K562 (cell line): ENCODE measurements around the gene TMC4. TPM values are rescaled to one million over a fixed set of nuclear protein-coding genes. Genes with fewer than 3 reads are reported as not detected.

Source experiments
- ATF1 ChIP-seq, 2 experiments: fragments of 450-650 bp in 1 of 2; IDR thresholded peaks; 2 replicates each; pipeline ENCODE4 v1.6.1; 2016; ENCODE audit warnings: missing compliant biosample characterization in 1 of 2, missing genetic modification characterization in 1 of 2
- CREM ChIP-seq: IDR thresholded peaks from 2 replicates; pipeline ENCODE4 v1.6.1; 2014; ENCODE audit warnings: antibody characterized with exemption, low read depth
- EHMT2 ChIP-seq: fragments of 450-650 bp; IDR thresholded peaks from 2 replicates; pipeline ENCODE4 v1.6.1; 2018; ENCODE audit warnings: antibody characterized with exemption
- ESRRA ChIP-seq: fragments of 450-650 bp; IDR thresholded peaks from 2 replicates; pipeline ENCODE4 v1.6.1; 2014; ENCODE audit warnings: low read depth, mild to moderate bottlenecking, moderate library complexity, borderline replicate concordance
- FOXA3 ChIP-seq, 2 experiments: fragments of 450-650 bp in 1 of 2; sonication (generic) in 1 of 2; formaldehyde crosslinking; IDR thresholded peaks in 1 of 2; conservative IDR thresholded peaks in 1 of 2; 2 replicates each; pipeline versions ENCODE4 v1.4.0 to v1.8.0; 2020 to 2022; ENCODE audit warnings: mild to moderate bottlenecking in 2 of 2, missing genetic modification reagents in 1 of 2
- FOXK1 ChIP-seq: sonication (generic); formaldehyde crosslinking; IDR thresholded peaks from 2 replicates; pipeline ENCODE4 v1.8.0; 2022; ENCODE audit warnings: missing genetic modification reagents, mild to moderate bottlenecking, borderline replicate concordance
- MAZ ChIP-seq, 2 experiments: fragments of 450-650 bp in 1 of 2; sonication (generic) in 1 of 2; formaldehyde crosslinking; IDR thresholded peaks in 1 of 2; conservative IDR thresholded peaks in 1 of 2; 2 replicates each; pipeline versions ENCODE4 v1.4.0 to v1.5.0; 2020; ENCODE audit warnings: mild to moderate bottlenecking in 1 of 2, missing genetic modification reagents in 1 of 2
- MYNN ChIP-seq, 2 experiments: sonication (generic); formaldehyde crosslinking in 1 of 2; IDR thresholded peaks; 2 replicates each; pipeline versions ENCODE4 v1.5.0 to v1.6.1; 2016 to 2020; ENCODE audit warnings: antibody characterized with exemption in 1 of 2, missing genetic modification reagents in 1 of 2
- POLR3G ChIP-seq: IDR thresholded peaks from 2 replicates; pipeline ENCODE4 v1.6.1; 2011; ENCODE audit not compliant: insufficient read length, insufficient replicate concordance; ENCODE audit errors: extremely low read depth
- SRF ChIP-seq, 2 experiments: fragments of 250-450, 450-650 bp in 1 of 2; sonication (Bioruptor Pico) in 1 of 2; sonication (generic) in 1 of 2; formaldehyde crosslinking; IDR thresholded peaks; 2 replicates each; pipeline versions ENCODE4 v1.5.0 to v1.5.1; 2020 to 2022; ENCODE audit warnings: mild to moderate bottlenecking in 1 of 2, missing genetic modification reagents in 1 of 2
- TAF15 ChIP-seq: fragments of 200-400 bp; formaldehyde crosslinking; IDR thresholded peaks from 2 replicates; pipeline ENCODE4 v1.6.1; 2017; ENCODE audit warnings: mild to moderate bottlenecking, low read depth, low read length, moderate library complexity
- ZKSCAN8 ChIP-seq: fragments of 200-800 bp; sonication (Bioruptor generic); IDR thresholded peaks from 2 replicates; pipeline ENCODE4 v1.6.1; 2016; ENCODE audit warnings: missing genetic modification characterization, missing compliant biosample characterization
- ZNF584 ChIP-seq: fragments of 200-800 bp; sonication (Bioruptor generic); IDR thresholded peaks from 2 replicates; pipeline ENCODE4 v1.6.1; 2016; ENCODE audit warnings: low read depth, mild to moderate bottlenecking, missing genetic modification characterization, missing compliant biosample characterization
- ZZZ3 ChIP-seq: fragments of 450-650 bp; IDR thresholded peaks from 2 replicates; pipeline ENCODE4 v1.6.1; 2016; ENCODE audit warnings: antibody characterized with exemption, mild to moderate bottlenecking, moderate library complexity
- polyA plus RNA-seq, 8 experiments: library from polyadenylated mRNA; depleted of rRNA in 4 of 8; stranded (reverse) in 5 of 8; unstranded in 3 of 8; fragments of >200 nt; fragmentation: Nextera tagmentation in 2 of 8; fragmentation: Illumina TruSeq in 1 of 8; extraction: Ambion mirVana in 2 of 8; extraction: Trizol in 1 of 8; gene quantifications; 2 replicates each; pipeline versions ENCODE4 v1.2.1 to v1.2.3, GENCODE V29; 2011 to 2014; ENCODE audit warnings: inconsistent platforms in 1 of 8, missing spikeins in 1 of 8
- total RNA-seq, 7 experiments: library from RNA; depleted of rRNA in 6 of 7; stranded (reverse); fragments of >200 nt in 6 of 7; fragmentation: Illumina TruSeq in 2 of 7; extraction: Trizol in 2 of 7; gene quantifications; 2 replicates each; pipeline versions ENCODE4 v1.2.1 to v1.2.3, GENCODE V29; 2011 to 2021; ENCODE audit warnings: low replicate concordance in 1 of 7
- TF ChIP-seq, protein P1 (sequence below), 2 experiments: fragments of 450-650 bp in 1 of 2; sonication (generic) in 1 of 2; formaldehyde crosslinking in 1 of 2; IDR thresholded peaks in 1 of 2; conservative IDR thresholded peaks in 1 of 2; 2 replicates each; pipeline versions ENCODE4 v1.6.1 to v1.8.1; 2016 to 2023; ENCODE audit warnings: mild to moderate bottlenecking in 2 of 2, moderate library complexity in 2 of 2, inconsistent platforms in 1 of 2, missing genetic modification reagents in 1 of 2
- TF ChIP-seq, protein P2 (sequence below): fragments of 250-450 bp; sonication (Bioruptor Pico); IDR thresholded peaks from 2 replicates; pipeline ENCODE4 v1.9.0; 2021; ENCODE audit warnings: mild to moderate bottlenecking
- TF ChIP-seq, protein P3 (sequence below), 2 experiments: fragments of 250-450 bp in 1 of 2; fragments of 450-650 bp in 1 of 2; sonication (Bioruptor Pico) in 1 of 2; IDR thresholded peaks; 2 replicates each; pipeline versions ENCODE4 v1.6.1 to v1.8.0; 2016 to 2021; ENCODE audit warnings: mild to moderate bottlenecking in 2 of 2, moderate library complexity in 2 of 2, missing compliant biosample characterization in 1 of 2, missing genetic modification characterization in 1 of 2
- TF ChIP-seq, protein P4 (sequence below): sonication (generic); formaldehyde crosslinking; IDR thresholded peaks from 2 replicates; pipeline ENCODE4 v1.8.1; 2023; ENCODE audit warnings: missing genetic modification reagents, mild to moderate bottlenecking, borderline replicate concordance

The TMC4 gene
- total and polyA plus RNA-seq, 9 of the 15 experiments (the other 6 are each of a cell fraction or from before 2014, with no cell fraction given) = 0.12 to 0.79 (median 0.36) TPM; not detected in 2

DNA sequence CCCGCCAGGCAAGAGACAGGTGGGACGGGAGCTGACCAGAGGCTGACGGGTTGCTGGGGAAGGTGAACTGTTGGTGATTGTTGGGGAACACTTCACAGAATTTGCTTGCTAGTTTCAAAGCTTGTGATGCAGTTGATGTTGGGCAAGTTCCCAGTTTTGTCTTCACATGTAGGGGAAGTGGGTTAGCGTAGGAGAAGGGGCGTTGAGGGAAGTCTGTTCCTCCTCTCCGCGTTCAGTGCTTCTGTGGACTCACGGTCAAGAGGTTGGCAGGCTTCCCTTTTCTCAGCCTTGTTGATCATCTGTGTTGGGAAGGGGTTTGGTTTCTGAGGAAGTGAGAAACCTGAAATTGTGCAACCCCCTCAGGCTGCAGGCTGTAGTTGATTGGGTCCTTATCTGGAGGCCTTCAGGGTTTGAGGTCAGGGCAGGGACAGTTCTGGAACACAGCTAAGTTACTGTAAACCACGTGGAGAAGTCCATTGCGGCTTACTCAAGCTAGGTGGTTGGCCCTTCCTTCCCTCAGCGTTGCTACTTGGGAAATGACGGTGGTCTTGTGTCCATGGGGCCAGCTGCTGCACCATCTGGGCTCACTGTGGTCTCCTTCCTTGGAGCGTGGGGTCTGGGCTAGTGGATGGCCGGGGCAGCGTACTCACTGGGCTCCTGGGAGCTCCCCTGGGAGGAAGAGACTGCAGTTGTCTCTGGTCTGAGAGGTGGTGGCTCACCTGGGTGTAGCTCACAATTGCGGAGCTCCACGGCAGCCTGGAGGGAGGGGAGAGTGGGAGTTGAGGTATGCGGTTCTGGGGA lies 35.2 kb upstream of the TMC4 start (continued):
- TF ChIP-seq, protein P1, sequence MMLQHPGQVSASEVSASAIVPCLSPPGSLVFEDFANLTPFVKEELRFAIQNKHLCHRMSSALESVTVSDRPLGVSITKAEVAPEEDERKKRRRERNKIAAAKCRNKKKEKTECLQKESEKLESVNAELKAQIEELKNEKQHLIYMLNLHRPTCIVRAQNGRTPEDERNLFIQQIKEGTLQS (IDR thresholded peaks at IDR 0.05) = peak; percentile 81
- TF ChIP-seq, protein P1 (CRISPR knock-in tag; conservative IDR thresholded peaks at IDR 0.05) = peak; percentile 74
- TF ChIP-seq ESRRA (peak; percentile 95), ATF1 (CRISPR knock-in tag; IDR thresholded peaks at IDR 0.05) (no peak), ATF1 (tag; IDR thresholded peaks at IDR 0.05) (peak; percentile 69), CREM (peak; percentile 66; the same call in 1 of the 2 replicates), FOXA3 (CRISPR knock-in tag; conservative IDR thresholded peaks at IDR 0.05 in 1 of 2, IDR thresholded peaks at IDR 0.05 in 1 of 2) (peak; percentile 66 to 89; a peak in 3 of 4 replicates), MAZ (CRISPR knock-in tag; conservative IDR thresholded peaks at IDR 0.05 in 1 of 2, IDR thresholded peaks at IDR 0.05 in 1 of 2) (peak; percentile 50 to 65; a peak in 1 of 4 replicates), FOXK1 (CRISPR knock-in tag) (peak; percentile 93), MYNN (IDR thresholded peaks at IDR 0.05) (peak; percentile 82; the same call in 1 of the 2 replicates), MYNN (CRISPR knock-in tag; IDR thresholded peaks at IDR 0.05) (no peak), ZZZ3 (no peak), POLR3G (no peak), TAF15 (0 out of 2 replicates have a peak, but pooled peaks have one; percentile 87), ZNF584 (CRISPR knock-in tag) (peak; percentile 17; the same call in 1 of the 2 replicates), SRF (CRISPR knock-in tag; IDR thresholded peaks at IDR 0.05) (no peak), EHMT2 (peak; percentile 74), ZKSCAN8 (CRISPR knock-in tag) (peak; percentile 70; the same call in 1 of the 2 replicates)
- TF ChIP-seq, protein P2, sequence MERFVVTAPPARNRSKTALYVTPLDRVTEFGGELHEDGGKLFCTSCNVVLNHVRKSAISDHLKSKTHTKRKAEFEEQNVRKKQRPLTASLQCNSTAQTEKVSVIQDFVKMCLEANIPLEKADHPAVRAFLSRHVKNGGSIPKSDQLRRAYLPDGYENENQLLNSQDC (CRISPR knock-in tag) = peak; percentile 65; the same call in 1 of the 2 replicates
- TF ChIP-seq, protein P3, sequence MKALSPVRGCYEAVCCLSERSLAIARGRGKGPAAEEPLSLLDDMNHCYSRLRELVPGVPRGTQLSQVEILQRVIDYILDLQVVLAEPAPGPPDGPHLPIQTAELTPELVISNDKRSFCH (CRISPR knock-in tag; IDR thresholded peaks at IDR 0.05) = no peak
- TF ChIP-seq, protein P3 (tag; IDR thresholded peaks at IDR 0.05) = peak; percentile 79; the same call in 1 of the 2 replicates
- TF ChIP-seq, protein P4, sequence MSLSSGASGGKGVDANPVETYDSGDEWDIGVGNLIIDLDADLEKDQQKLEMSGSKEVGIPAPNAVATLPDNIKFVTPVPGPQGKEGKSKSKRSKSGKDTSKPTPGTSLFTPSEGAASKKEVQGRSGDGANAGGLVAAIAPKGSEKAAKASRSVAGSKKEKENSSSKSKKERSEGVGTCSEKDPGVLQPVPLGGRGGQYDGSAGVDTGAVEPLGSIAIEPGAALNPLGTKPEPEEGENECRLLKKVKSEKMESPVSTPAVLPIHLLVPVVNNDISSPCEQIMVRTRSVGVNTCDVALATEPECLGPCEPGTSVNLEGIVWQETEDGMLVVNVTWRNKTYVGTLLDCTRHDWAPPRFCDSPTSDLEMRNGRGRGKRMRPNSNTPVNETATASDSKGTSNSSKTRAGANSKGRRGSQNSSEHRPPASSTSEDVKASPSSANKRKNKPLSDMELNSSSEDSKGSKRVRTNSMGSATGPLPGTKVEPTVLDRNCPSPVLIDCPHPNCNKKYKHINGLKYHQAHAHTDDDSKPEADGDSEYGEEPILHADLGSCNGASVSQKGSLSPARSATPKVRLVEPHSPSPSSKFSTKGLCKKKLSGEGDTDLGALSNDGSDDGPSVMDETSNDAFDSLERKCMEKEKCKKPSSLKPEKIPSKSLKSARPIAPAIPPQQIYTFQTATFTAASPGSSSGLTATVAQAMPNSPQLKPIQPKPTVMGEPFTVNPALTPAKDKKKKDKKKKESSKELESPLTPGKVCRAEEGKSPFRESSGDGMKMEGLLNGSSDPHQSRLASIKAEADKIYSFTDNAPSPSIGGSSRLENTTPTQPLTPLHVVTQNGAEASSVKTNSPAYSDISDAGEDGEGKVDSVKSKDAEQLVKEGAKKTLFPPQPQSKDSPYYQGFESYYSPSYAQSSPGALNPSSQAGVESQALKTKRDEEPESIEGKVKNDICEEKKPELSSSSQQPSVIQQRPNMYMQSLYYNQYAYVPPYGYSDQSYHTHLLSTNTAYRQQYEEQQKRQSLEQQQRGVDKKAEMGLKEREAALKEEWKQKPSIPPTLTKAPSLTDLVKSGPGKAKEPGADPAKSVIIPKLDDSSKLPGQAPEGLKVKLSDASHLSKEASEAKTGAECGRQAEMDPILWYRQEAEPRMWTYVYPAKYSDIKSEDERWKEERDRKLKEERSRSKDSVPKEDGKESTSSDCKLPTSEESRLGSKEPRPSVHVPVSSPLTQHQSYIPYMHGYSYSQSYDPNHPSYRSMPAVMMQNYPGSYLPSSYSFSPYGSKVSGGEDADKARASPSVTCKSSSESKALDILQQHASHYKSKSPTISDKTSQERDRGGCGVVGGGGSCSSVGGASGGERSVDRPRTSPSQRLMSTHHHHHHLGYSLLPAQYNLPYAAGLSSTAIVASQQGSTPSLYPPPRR (CRISPR knock-in tag) = peak; percentile 93
